ENCODE measurements around the gene RAB11A. TPM values are rescaled to one million over a fixed set of nuclear protein-coding genes. Genes with fewer than 3 reads are reported as not detected.

Gene RAB11A
- total RNA-seq, 2 experiments from 2014 or later, result 106 to 113 TPM

- Mint-ChIP-seq H3K36me3 (ENCODE audit: low read depth) (no peaks in the 10 kb centered on the region), H3K4me3 (no peak overlapping the region), H3K27me3 (no peaks in the 10 kb centered on the region), H3K4me1 (ENCODE audit: low read depth) (peaks cover 20% of the 10 kb centered on the region), H3K27ac (no peak overlapping the region), H3K9me3 (no peaks in the 10 kb centered on the region)
- intact Hi-C loops (cut with micrococcal nuclease), result no loop called here
- no peak for DNase-seq
- POLR2A ChIA-PET, result no interaction called here
- CTCF ChIA-PET, result no interaction called here
- TF ChIP-seq, protein P1, sequence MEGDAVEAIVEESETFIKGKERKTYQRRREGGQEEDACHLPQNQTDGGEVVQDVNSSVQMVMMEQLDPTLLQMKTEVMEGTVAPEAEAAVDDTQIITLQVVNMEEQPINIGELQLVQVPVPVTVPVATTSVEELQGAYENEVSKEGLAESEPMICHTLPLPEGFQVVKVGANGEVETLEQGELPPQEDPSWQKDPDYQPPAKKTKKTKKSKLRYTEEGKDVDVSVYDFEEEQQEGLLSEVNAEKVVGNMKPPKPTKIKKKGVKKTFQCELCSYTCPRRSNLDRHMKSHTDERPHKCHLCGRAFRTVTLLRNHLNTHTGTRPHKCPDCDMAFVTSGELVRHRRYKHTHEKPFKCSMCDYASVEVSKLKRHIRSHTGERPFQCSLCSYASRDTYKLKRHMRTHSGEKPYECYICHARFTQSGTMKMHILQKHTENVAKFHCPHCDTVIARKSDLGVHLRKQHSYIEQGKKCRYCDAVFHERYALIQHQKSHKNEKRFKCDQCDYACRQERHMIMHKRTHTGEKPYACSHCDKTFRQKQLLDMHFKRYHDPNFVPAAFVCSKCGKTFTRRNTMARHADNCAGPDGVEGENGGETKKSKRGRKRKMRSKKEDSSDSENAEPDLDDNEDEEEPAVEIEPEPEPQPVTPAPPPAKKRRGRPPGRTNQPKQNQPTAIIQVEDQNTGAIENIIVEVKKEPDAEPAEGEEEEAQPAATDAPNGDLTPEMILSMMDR (IDR thresholded peaks at IDR 0.05), result no peak
- ATAC-seq, result no peak
Measured at GRCh38 chr15:65914981-65915925, 46.0 kb downstream of the RAB11A start.

- H3K27ac Mint-ChIP-seq, result no peak overlapping the region
- ChIA-PET CTCF (interaction anchor here (1.9 kb wide), 1 partner anchor 16 kb away, joined by 5 read pairs; no protein-coding TSS in a partner anchor), POLR2A (no interaction called here)
- peaks cover 23% of the 10 kb centered on the region for H3K4me1 Mint-ChIP-seq (ENCODE audit: low read depth)
- no peaks in the 10 kb centered on the region for H3K36me3 Mint-ChIP-seq (ENCODE audit: low read depth)
- DNase-seq (no peak), ATAC-seq (no peak)
- no peaks in the 10 kb centered on the region for H3K27me3 Mint-ChIP-seq
- TF ChIP-seq, protein P1 (IDR thresholded peaks at IDR 0.05), result no peak
- H3K9me3 Mint-ChIP-seq, result no peaks in the 10 kb centered on the region
- intact Hi-C loops (cut with micrococcal nuclease), result no loop called here
- H3K4me3 Mint-ChIP-seq, result no peak overlapping the region
Measured at GRCh38 chr15:65916041-65916663, 46.9 kb downstream of the RAB11A start.

- POLR2A ChIA-PET, result interaction anchor here (0.5 to 1.0 kb wide), 2 partner anchors 9 to 288 kb away, joined by 3 read pairs; no protein-coding TSS in a partner anchor
- Mint-ChIP-seq H3K36me3 (ENCODE audit: low read depth) (no peaks in the 10 kb centered on the region), H3K4me3 (no peak overlapping the region), H3K4me1 (ENCODE audit: low read depth) (peaks cover 23% of the 10 kb centered on the region), H3K27me3 (no peaks in the 10 kb centered on the region), H3K9me3 (no peaks in the 10 kb centered on the region), H3K27ac (peak overlapping the region; percentile 43)
- intact Hi-C loops (cut with micrococcal nuclease), result no loop called here
- TF ChIP-seq, protein P1 (IDR thresholded peaks at IDR 0.05), result no peak
- ATAC-seq (peak; percentile 94), DNase-seq (peak; percentile 69)
- CTCF ChIA-PET, result interaction anchor here (1.9 kb wide), 1 partner anchor 17 kb away, joined by 5 read pairs; no protein-coding TSS in a partner anchor
Measured at GRCh38 chr15:65916664-65917406, 47.5 kb downstream of the RAB11A start.

- H3K27ac Mint-ChIP-seq, result peak overlapping the region; percentile 43
- no peak for DNase-seq
- ChIA-PET CTCF (interaction anchor here (1.9 kb wide), 1 partner anchor 18 kb away, joined by 5 read pairs; no protein-coding TSS in a partner anchor), POLR2A (interaction anchor here (0.5 to 1.0 kb wide), 2 partner anchors 10 to 288 kb away, joined by 3 read pairs; no protein-coding TSS in a partner anchor)
- TF ChIP-seq, protein P1 (IDR thresholded peaks at IDR 0.05), result no peak
- H3K9me3 Mint-ChIP-seq, result no peaks in the 10 kb centered on the region
- intact Hi-C loops (cut with micrococcal nuclease), result no loop called here
- no peaks in the 10 kb centered on the region for H3K27me3 Mint-ChIP-seq
- no peaks in the 10 kb centered on the region for H3K36me3 Mint-ChIP-seq (ENCODE audit: low read depth)
- ATAC-seq, result no peak
- peaks cover 23% of the 10 kb centered on the region for H3K4me1 Mint-ChIP-seq (ENCODE audit: low read depth)
- H3K4me3 Mint-ChIP-seq, result no peak overlapping the region
Measured at GRCh38 chr15:65917407-65917756, 48.1 kb downstream of the RAB11A start.
